Measurements from ENCODE around the gene GFRA4.

GRCh38 chr20:3653921-3654320, 9.3 kb downstream of the GFRA4 start:
- TF ChIP-seq CTCF (IDR thresholded peaks at IDR 0.05; ENCODE audit: poor library complexity) (no peak), EZH2 (IDR thresholded peaks at IDR 0.05; ENCODE audit: borderline replicate concordance) (no peak)
